HepG2 (cell line): ENCODE results near the gene DENND2A. TPM values are rescaled to one million over a fixed set of nuclear protein-coding genes. Genes with fewer than 3 reads are reported as not detected.

Source experiments
- BRD4 ChIP-seq: sonication (generic); formaldehyde crosslinking; IDR thresholded peaks from 2 replicates; pipeline ENCODE4 v1.4.0; 2020; ENCODE audit warnings: missing genetic modification reagents
- EED ChIP-seq: sonication (generic); formaldehyde crosslinking; IDR thresholded peaks from 2 replicates; pipeline ENCODE4 v1.5.0; 2020; ENCODE audit warnings: mild to moderate bottlenecking, missing genetic modification reagents
- GMEB2 ChIP-seq: IDR thresholded peaks from 2 replicates; pipeline ENCODE4 v1.6.1; 2016; ENCODE audit warnings: missing biosample characterization, missing genetic modification reagents, low read depth
- HNRNPL ChIP-seq: fragments of 200-400 bp; formaldehyde crosslinking; IDR thresholded peaks from 2 replicates; pipeline ENCODE4 v1.6.1; 2017; ENCODE audit warnings: mild to moderate bottlenecking, low read depth, low read length
- HNRNPLL ChIP-seq: fragments of 200-400 bp; formaldehyde crosslinking; IDR thresholded peaks from 2 replicates; pipeline ENCODE4 v1.6.1; 2017; ENCODE audit warnings: mild to moderate bottlenecking, low read depth, low read length; ENCODE audit not compliant: poor library complexity, severe bottlenecking
- HOXA3 ChIP-seq: sonication (generic); formaldehyde crosslinking; IDR thresholded peaks from 2 replicates; pipeline ENCODE4 v1.5.0; 2020; ENCODE audit warnings: missing genetic modification reagents
- KAT7 ChIP-seq: IDR thresholded peaks from 2 replicates; pipeline ENCODE4 v1.6.1; 2018; ENCODE audit warnings: borderline replicate concordance, missing compliant biosample characterization
- KLF12 ChIP-seq: sonication (generic); formaldehyde crosslinking; IDR thresholded peaks from 2 replicates; pipeline ENCODE4 v1.4.0; 2020; ENCODE audit warnings: missing genetic modification reagents, borderline replicate concordance
- RAD21 ChIP-seq: fragments of 450-650 bp; formaldehyde crosslinking; IDR thresholded peaks from 2 replicates; pipeline ENCODE4 v1.5.0; 2020; ENCODE audit warnings: mild to moderate bottlenecking
- RBFOX2 ChIP-seq: fragments of 200-400 bp; formaldehyde crosslinking; IDR thresholded peaks from 2 replicates; pipeline ENCODE4 v1.6.1; 2017; ENCODE audit warnings: low read depth, mild to moderate bottlenecking, low read length
- REPIN1 ChIP-seq: sonication (generic); formaldehyde crosslinking; IDR thresholded peaks from 2 replicates; pipeline ENCODE4 v1.8.0; 2022; ENCODE audit warnings: missing genetic modification reagents, low read depth, mild to moderate bottlenecking, borderline replicate concordance
- SOX13 ChIP-seq, 3 experiments: fragments of 450-650 bp in 1 of 3; sonication (generic) in 1 of 3; formaldehyde crosslinking in 1 of 3; IDR thresholded peaks in 2 of 3; conservative IDR thresholded peaks in 1 of 3; 2 replicates each; pipeline versions ENCODE4 v1.5.0 to v1.6.1; 2016 to 2020; ENCODE audit warnings: antibody characterized with exemption in 1 of 3, mild to moderate bottlenecking in 1 of 3, missing compliant biosample characterization in 1 of 3, missing genetic modification reagents in 1 of 3, moderate library complexity in 1 of 3
- SP1 ChIP-seq, 2 experiments: fragments of 450-650 bp in 1 of 2; sonication (generic) in 1 of 2; formaldehyde crosslinking in 1 of 2; IDR thresholded peaks; 2 replicates each; pipeline versions ENCODE4 v1.4.0 to v1.6.1; 2016 to 2020; ENCODE audit warnings: missing genetic modification reagents in 1 of 2
- TRIM22 ChIP-seq: fragments of 450-650 bp; IDR thresholded peaks from 2 replicates; pipeline ENCODE4 v1.6.1; 2017
- U2AF1 ChIP-seq: fragments of 200-400 bp; formaldehyde crosslinking; optimal IDR thresholded peaks from 2 replicates; pipeline ENCODE3; 2017; ENCODE audit warnings: mild to moderate bottlenecking, low read depth, low read length
- ZBTB33 ChIP-seq: sonication (generic); formaldehyde crosslinking; IDR thresholded peaks from 2 replicates; pipeline ENCODE4 v1.4.0; 2020; ENCODE audit warnings: missing genetic modification reagents
- ZFX ChIP-seq: sonication (generic); formaldehyde crosslinking; IDR thresholded peaks from 2 replicates; pipeline ENCODE4 v1.4.0; 2020; ENCODE audit warnings: mild to moderate bottlenecking, low read depth, missing genetic modification reagents, moderate library complexity
- ZKSCAN1 ChIP-seq: fragments of 150-350 bp; IDR thresholded peaks from 2 replicates; pipeline ENCODE4 v1.6.1; 2014; ENCODE audit warnings: low read length
- ZNF709 ChIP-seq: sonication (generic); formaldehyde crosslinking; IDR thresholded peaks from 2 replicates; pipeline ENCODE4 v1.5.0; 2020; ENCODE audit warnings: mild to moderate bottlenecking, missing genetic modification reagents
- ZSCAN31 ChIP-seq: sonication (generic); formaldehyde crosslinking; IDR thresholded peaks from 2 replicates; pipeline ENCODE4 v1.5.0; 2020; ENCODE audit warnings: low read depth, mild to moderate bottlenecking, missing genetic modification reagents
- ZXDC ChIP-seq: sonication (generic); formaldehyde crosslinking; IDR thresholded peaks from 2 replicates; pipeline ENCODE4 v1.5.0; 2020; ENCODE audit warnings: mild to moderate bottlenecking, missing genetic modification reagents
- polyA plus RNA-seq, 8 experiments: library from polyadenylated mRNA; depleted of rRNA in 3 of 8; stranded (reverse) in 7 of 8; unstranded in 1 of 8; fragments of >200 nt; fragmentation: Illumina TruSeq in 4 of 8; extraction: Trizol in 4 of 8; gene quantifications; 2 replicates each; pipeline versions ENCODE4 v1.2.1 to v1.2.3, GENCODE V29; 2011 to 2016; ENCODE audit warnings: low read depth in 4 of 8, missing spikeins in 1 of 8, mixed read lengths in 1 of 8; ENCODE audit not compliant: insufficient read depth in 1 of 8
- total RNA-seq, 5 experiments: library from RNA; depleted of rRNA; stranded (reverse); fragments of >200 nt; fragmentation: Illumina TruSeq; extraction: Trizol; gene quantifications; 2 replicates each; pipeline ENCODE4 v1.2.3, GENCODE V29; 2016; ENCODE audit warnings: low read depth in 1 of 5

Gene DENND2A
- total and polyA plus RNA-seq, 2 of the 13 experiments (the other 11 are each of a cell fraction or from before 2014, with no cell fraction given) = not detected

GRCh38 chr7:140673063-140673773 lies 32.6 kb upstream of the DENND2A start (continued):
- TF ChIP-seq KLF12 (CRISPR knock-in tag) (no peak), ZKSCAN1 (no peak), ZXDC (CRISPR knock-in tag) (no peak), ZFX (peak; percentile 72; the same call in 1 of the 2 replicates), SOX13 (IDR thresholded peaks at IDR 0.05) (no peak), SOX13 (CRISPR knock-in tag; conservative IDR thresholded peaks at IDR 0.05 in 1 of 2, IDR thresholded peaks at IDR 0.05 in 1 of 2) (no peak), REPIN1 (0 out of 2 replicates have a peak, but pooled peaks have one; percentile 22), TRIM22 (no peak), SP1 (IDR thresholded peaks at IDR 0.05) (no peak), SP1 (CRISPR knock-in tag; IDR thresholded peaks at IDR 0.05) (no peak), GMEB2 (CRISPR knock-in tag) (no peak), KAT7 (no peak), HNRNPL (0 out of 2 replicates have a peak, but pooled peaks have one; percentile 53), ZSCAN31 (CRISPR knock-in tag) (peak; percentile 52; the same call in 1 of the 2 replicates), ZBTB33 (CRISPR knock-in tag) (peak; percentile 80), U2AF1 (no peak), BRD4 (CRISPR knock-in tag) (no peak), RAD21 (CRISPR knock-in tag) (0 out of 2 replicates have a peak, but pooled peaks have one; percentile 19), ZNF709 (CRISPR knock-in tag) (peak; percentile 48; the same call in 1 of the 2 replicates), RBFOX2 (peak; percentile 67), HOXA3 (peak; percentile 37; the same call in 1 of the 2 replicates), EED (CRISPR knock-in tag) (0 out of 2 replicates have a peak, but pooled peaks have one; percentile 57), HNRNPLL (peak; percentile 26)
